ENCODE results near the gene SLC6A8.
"Not testable (repeated sequence)": the region's sequence is repeated elsewhere in the genome, so short reads cannot be mapped to it uniquely, and the experiment has no call there.

Gene SLC6A8

DNA sequence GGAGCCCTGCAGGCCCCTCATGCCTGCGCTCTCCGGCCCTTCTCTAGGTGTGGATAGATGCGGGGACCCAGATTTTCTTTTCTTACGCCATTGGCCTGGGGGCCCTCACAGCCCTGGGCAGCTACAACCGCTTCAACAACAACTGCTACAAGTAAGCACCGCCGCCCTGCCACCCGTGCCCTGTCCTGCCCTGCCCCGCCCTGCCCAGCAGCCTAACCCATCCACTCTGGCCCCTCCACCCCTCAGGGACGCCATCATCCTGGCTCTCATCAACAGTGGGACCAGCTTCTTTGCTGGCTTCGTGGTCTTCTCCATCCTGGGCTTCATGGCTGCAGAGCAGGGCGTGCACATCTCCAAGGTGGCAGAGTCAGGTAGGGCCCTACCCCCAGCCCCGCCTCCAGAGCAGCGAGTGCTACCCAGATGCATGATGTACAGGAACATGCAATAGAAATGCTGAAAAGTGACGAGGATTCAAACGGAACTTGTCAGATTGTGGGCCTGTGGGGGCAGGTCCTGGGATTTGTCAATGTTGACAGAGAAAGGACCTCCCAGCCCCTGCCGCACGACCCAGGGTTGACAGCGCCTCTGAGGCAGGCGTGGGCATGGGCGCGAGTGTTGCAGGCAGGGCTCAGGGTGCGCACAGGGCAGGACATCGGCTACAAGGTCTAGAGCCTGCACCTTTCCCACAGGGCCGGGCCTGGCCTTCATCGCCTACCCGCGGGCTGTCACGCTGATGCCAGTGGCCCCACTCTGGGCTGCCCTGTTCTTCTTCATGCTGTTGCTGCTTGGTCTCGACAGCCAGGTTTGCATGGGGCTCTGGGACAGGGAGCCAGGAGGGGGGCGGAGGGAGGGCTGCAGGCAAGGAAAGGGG, 5.7 kb downstream of the SLC6A8 start:
- no peak for DNase-seq (ENCODE audit: low spot score)

DNA sequence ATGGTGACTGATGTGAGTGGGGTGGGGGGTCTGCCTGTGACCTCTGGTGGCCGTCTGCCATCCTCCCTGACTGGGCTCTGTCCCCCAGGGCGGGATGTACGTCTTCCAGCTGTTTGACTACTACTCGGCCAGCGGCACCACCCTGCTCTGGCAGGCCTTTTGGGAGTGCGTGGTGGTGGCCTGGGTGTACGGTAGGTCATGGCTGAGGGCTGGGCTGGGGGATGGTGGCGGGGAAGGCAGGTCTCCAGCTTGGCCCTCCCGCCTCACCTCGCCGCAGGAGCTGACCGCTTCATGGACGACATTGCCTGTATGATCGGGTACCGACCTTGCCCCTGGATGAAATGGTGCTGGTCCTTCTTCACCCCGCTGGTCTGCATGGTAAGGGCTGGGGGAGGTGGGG, 6.5 kb downstream of the SLC6A8 start:
- not testable (repeated sequence) for DNase-seq (ENCODE audit: low spot score)

DNA sequence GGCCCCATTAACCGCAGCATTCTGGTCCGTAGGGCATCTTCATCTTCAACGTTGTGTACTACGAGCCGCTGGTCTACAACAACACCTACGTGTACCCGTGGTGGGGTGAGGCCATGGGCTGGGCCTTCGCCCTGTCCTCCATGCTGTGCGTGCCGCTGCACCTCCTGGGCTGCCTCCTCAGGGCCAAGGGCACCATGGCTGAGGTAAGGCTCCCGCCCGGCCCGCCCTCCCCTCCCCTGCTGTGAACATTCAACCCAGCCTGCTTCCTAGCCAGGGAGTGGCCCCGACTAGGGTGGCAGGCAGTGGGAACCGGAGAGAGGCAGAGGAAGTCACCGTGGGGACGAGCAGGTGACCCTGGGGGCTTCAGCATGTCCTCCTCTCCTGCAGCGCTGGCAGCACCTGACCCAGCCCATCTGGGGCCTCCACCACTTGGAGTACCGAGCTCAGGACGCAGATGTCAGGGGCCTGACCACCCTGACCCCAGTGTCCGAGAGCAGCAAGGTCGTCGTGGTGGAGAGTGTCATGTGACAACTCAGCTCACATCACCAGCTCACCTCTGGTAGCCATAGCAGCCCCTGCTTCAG, 7.1 kb downstream of the SLC6A8 start:
- no peak for DNase-seq (ENCODE audit: low spot score)

DNA sequence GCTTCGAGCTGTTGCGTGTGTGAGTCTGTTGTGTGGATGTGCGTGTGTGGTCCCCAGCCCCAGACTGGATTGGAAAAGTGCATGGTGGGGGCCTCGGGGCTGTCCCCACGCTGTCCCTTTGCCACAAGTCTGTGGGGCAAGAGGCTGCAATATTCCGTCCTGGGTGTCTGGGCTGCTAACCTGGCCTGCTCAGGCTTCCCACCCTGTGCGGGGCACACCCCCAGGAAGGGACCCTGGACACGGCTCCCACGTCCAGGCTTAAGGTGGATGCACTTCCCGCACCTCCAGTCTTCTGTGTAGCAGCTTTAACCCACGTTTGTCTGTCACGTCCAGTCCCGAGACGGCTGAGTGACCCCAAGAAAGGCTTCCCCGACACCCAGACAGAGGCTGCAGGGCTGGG, 8.4 kb downstream of the SLC6A8 start:
- no peak for DNase-seq (ENCODE audit: low spot score)

DNA sequence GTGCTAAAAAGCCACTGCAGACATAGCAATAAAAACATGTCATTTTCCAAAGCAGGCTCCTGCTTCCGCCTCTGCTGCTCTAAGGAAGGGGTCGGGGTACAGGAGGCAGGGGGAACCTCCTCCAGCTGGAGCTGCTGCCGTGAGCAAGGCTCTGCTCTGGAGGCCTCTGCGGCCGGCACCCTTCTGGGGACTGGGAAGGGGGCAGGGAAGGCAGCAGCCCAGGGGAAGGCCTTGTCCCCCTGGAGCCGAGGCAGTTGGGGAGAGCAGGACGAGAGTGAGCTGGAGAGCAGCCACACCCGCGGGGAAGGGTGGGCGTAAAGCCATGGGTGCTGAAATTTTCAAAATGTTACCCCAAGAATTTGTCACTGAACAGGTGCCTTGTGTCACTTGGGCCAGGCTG, 8.8 kb downstream of the SLC6A8 start:
- DNase-seq (ENCODE audit: low spot score) = not testable (repeated sequence)

DNA sequence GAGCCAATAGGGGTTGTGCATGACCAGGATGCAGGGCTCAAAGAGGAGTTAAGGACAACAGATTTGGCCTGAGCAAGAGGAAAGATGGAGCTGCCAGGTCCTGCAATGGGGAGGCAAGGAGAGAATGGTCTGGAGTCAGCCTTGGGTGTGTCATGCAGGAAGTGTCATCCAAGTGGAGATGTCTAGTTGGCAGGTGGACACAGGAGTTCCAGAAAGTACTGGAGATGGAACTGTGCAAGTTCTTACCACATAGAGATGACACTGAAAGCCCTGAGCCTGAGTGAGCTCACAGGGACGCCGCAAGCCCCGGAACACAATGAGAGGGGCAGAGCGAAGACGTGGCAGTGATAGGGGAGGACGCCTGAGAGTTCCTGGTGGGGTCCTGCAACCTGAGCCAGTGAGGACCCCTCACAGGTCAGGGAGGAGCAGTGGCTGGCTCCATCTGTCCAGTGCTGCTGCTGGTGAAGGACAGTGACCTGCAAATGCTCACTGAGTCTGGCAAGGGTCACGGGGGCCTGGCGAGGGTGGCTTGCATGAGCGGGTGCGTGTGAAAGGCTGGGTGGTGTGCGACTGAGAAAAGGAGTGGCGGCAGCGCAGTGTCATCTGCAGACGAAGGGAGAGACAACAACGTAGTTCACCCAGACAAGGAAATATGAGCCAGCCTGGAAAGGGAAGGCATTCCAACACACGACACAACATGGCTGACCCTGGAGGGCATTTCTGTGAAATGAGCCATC, 9.4 kb downstream of the SLC6A8 start:
- DNase-seq (ENCODE audit: low spot score) = not testable (repeated sequence)

DNA sequence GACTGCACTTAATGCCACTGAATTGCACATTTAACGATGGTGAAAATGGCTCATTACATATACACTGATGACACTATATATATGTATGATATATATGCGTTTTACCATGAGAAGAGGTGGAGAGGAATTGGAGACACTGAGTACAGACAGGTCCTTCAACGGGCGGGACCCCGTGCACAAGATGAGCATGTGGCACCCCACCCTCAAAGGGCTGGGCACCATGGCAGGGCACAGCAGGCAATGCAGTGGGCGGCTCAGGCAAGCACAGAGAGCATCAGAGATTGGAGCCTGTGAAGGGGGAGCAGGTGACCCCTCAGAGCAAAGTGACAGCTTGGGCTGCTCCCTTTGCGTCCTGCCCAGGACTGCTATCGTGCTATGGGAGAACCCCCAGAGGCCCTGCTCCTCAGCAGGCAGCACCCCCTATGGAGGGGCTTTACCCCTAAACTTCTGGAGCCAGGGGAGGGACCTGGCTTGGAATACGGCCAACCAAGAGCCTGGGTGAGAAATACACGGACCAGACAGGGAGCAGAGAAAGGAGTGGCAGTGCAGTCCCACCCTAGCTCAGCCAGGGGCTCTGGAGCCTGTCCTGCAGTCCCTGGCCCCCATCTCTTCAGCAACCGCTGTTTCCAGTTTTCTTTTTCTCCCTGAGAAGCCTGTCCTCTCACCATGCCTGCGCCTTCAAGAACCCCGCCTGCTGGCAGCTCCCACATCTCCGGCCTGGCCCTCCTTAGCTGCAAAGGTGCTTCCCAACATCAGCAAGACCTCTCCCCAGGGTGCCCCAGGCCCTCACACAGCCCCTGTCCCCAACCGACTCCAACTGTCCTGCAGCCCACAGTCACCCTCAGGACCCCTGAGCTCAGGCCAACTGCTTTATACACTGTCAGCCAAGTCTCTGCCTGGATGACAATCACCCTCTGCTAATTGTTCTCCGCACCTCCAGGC, 10.5 kb downstream of the SLC6A8 start:
- no peak for DNase-seq (ENCODE audit: low spot score)

DNA sequence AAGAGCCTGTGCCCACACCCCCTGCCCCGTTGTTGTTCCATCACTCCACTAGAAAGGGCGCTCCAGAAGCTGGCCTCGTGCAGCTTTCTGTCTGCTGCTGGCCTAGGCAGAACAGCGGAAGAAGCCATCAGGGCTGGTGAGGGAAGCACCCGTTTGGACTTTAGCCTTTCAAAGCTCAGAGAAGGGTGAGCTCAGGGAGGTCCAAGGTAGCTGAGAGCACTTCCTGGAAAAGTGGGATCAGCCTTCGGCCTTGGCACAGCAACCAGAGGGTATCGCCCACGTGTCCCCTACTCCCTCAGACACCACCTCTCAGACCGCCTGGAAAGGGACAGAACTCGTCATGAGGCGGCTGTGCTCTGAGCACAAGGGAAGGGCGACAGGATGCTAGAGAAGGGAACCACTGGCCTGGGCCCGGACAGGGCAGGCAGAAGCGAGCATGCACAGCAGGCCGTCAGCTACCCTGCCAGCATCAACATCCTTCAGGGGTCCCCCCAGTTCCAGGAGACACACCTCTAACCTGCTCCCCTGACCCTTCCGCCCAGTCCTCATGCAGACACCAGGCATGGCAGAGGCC, 11.6 kb downstream of the SLC6A8 start:
- not testable (repeated sequence) for DNase-seq (ENCODE audit: low spot score)

DNA sequence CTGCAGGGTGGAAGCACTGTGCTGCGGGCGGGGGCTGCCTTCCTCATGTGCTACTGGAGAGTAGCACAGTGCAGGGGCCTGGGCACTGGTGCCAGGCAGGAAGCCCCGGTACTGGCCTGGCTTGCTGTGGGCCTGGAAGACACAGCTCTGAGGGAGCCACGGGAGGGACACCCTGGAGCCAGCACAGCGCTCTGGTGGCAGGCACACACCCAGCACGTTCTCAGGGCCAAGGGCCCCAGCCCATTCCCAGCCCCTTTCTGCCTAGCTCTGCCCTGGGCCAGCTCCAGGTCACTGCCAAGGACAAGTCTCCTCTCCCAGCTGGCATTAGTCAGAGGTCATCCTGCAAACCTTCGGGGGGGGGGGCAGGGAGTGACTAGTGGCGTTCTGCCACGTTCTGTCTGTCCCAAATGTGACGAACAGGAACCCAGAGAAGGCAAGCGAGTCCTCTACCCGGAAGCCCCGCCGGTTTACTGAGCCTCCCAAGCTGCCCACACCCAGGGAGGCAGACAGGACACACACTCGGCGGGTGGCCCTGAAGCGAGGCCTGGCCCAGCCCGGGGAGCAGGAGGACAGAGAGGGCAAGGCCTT, 12.2 kb downstream of the SLC6A8 start:
- not testable (repeated sequence) for DNase-seq (ENCODE audit: low spot score)

DNA sequence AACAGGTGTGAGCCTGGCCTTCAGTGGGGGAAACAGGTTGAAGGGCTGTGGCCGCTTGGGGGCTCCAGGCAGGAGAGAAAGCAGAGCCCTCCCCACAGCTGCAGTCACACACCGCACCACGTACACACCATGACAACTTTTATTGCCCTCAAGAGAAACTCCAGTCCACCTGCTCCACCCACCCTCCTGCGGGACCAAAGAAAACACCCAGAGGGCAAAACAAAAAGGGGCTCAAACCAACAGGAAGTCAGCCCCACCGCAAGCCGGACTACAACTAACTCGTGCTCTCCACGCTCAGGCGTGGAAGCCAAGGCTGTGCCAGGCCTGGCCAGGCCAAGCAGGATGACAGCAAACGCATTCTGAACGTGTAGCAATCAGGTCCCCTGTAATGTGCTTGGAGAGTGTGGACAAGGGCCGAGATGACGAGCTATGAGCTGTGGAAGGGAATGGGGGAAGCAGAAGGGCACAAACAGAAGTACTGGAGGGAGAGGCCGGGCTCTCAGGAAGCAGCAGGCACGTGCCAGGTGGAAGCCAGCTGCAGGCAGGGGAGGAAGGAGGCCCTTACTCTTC, 12.7 kb downstream of the SLC6A8 start:
- DNase-seq (ENCODE audit: low spot score) = no peak

DNA sequence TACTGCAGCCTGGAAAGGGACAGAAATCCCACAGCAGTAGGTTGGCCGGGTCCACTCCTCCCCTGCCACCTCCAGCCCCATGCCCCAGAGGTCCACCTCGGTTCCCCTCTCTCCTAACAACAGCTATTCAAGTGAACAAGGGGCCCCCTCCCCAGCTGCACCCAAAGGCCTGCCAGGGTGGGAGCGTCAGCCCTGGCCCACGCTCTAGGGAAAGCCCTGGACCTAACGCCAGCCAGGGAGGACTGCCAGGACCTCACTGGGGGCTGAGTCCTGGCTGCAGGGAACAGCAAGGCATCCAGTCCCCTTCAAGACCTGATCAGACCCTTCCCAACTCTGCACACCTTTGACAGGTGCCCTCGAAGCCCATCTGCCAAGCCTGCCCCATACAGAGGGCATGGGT, 13.2 kb downstream of the SLC6A8 start:
- DNase-seq (ENCODE audit: low spot score) = no peak

DNA sequence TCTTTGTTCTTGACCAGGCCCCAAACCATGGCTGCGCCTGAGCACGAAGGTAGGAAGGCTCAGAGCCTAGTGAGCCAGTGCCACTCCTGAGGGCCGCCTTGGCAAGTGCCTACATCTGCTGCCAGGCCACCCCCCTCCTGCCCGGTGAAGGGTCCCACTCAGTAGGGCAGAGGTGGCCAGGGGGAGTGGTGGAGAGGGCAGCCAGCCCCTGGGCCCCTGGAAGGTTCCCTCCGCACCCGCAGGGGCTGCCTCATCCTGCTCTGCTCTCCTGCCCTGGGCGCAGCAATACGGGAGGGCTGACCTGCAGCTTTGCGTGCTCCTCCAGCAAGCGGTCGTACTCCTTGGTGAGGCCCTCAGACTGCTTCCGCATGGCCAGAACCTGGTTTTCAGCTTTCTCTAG, 14.0 kb downstream of the SLC6A8 start:
- DNase-seq (ENCODE audit: low spot score) = no peak

DNA sequence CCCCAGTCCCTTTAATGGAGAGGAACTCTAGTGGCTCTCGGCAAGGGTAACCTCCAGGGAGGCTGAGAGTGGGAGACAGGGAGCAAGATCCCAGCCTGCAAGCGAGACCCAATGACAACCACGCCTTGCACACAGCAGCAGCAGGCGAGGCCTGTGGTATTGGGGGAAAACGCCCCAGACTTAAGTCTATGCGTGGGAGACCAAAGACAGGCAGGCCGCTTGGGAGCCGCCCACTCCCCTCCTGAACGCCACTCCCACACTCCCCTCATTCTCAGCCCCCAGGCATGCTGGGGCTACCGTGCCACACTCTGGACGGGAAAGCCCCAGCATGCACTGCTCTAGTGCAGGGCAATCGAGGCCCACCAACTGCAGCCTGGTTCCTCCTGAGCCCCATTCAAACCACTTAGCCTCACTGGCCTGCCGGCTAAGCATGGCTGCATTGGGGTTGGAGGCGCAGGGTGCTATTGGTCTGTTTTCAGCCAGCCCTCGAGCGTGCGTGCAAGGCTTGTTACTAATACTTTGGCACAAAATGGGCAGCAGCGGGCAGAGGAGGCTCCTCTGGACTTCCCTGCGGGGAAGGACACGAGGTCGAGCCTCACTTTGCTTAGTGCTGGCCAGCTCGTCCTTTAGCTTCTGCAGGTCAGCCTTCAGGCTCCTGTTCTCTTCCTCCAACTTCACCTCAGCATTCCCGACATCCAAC, 14.8 kb downstream of the SLC6A8 start:
- no peak for DNase-seq (ENCODE audit: low spot score)

DNA sequence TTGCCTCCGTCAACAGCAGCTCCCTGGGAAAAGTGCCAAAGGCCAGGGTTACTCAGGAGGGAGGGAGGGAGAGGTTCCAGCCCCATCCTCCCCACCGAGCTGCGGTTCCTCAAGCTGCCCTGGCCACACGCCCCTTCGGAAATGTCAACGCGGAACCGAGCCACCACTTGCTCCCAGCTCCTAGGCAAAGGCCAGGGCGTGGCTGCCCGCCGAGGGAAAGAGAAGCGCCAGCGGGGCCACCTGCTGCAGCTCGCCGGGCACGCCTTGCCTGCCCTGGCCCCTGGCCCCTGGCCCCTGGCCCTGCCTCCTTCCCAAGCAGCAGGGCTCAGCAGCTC, 15.3 kb downstream of the SLC6A8 start:
- no peak for DNase-seq (ENCODE audit: low spot score)

DNA sequence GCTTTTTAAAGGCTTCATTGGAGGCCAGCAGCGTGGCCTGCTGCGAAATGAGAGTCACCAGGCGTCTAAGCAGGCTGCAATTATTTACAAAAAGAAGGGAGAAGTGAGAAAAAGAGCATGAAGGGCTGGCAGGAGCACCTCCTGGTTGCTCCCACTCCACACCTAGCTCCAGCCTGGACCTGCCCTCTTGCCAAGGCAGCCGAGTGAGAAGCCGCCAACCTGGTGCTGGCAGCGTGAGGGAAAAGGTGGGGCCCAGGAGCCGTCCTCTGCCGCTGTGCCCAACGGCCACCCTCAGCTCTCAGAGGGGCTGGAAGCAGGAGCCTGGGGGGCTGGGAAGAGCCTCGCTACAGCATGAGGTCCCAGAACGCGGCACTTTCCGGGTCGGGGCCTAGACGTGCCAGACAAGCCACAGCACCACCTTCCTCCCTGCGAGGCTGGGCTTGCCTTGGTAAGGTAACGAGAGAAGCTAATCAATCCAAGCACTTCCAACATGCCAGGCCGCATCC, 16.3 kb downstream of the SLC6A8 start:
- DNase-seq (ENCODE audit: low spot score) = no peak

DNA sequence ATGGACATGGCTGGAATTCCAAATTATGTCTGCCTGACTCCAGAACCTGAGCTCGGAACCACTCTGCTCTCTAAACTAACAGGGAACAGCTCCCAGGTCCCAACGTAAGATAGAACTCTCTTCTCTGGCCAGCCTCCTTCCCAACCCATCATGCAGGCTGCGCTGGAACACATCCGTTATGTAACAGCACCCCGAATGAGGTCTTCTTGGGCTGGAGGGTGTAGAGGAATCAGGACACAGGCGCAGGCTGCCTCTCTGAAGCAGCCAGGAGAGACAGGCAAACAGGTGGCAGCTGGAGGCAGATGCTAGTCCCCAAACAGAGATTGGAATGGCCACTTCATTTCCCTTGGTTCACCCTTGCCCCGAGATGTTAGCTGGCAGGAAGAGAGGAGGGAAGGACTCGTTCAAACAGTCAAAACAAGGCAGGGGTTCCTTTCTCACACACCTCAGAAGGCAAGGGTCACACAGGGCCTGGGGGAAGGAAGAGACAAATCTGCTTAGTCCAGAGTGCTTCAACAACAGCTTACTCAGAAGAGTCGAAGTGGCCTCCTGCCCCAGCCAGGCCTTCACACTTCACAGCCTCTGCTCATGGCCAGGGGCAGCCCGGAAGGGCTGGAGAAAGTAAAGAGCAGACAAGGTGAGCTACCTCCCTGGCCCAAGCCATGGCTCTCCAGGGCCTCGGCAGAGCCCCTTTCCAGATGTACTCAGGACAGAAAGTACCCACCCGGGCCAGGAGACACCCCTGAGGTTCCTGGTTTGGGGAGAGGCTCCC, 17.1 kb downstream of the SLC6A8 start:
- DNase-seq (ENCODE audit: low spot score) = not testable (repeated sequence)

DNA sequence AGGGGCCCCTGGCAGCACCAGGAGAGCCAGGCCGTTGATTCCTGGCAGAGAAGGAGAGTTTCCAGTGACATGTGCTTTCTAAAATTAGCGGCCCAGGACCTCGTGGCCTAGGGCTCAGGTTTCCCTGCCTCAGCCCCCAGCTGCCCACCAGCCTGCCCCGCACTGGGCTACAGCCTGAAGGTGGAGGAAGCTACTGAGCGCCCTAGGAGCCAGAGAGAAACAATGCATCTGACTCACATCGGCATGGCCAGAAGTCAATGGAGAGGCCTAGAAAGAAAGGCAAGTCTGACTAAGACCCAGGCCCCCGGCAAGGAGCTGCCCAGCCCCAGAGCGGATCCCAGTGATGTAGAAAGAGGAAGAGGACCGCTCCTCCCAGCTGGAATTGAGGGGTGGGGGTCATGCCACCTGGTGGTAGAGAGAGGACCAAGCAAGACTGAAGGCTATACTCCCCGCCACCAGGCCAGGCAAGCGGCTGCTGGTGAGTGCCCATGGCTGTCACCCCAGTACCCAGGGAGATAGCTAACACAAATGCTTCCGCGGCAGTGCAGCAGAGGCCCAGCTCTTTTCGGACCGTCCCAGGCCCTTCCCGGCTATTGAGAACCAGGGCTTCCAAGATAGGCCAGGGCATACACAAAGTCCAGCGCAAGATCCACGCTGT, 17.8 kb downstream of the SLC6A8 start:
- not testable (repeated sequence) for DNase-seq (ENCODE audit: low spot score)

DNA sequence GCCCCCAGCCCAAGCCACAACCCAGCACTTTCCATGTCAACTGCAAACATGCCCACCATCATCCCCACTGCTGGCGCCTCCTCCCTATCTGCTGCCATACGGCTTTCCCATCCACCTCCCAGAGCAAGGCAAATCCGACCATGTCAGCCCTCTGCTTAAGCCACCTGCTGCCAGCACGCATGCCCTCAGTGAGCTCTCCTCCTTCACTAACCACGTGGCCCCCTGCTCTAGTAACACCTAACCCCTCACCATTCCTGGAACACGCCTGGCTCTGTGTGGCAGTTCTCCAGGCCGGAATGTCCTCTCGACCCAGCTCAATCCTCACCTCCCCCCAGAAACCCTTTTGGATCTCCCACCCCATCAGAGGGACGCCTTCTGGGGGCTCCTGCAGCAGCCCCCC, 19.1 kb downstream of the SLC6A8 start:
- no peak for DNase-seq (ENCODE audit: low spot score)

DNA sequence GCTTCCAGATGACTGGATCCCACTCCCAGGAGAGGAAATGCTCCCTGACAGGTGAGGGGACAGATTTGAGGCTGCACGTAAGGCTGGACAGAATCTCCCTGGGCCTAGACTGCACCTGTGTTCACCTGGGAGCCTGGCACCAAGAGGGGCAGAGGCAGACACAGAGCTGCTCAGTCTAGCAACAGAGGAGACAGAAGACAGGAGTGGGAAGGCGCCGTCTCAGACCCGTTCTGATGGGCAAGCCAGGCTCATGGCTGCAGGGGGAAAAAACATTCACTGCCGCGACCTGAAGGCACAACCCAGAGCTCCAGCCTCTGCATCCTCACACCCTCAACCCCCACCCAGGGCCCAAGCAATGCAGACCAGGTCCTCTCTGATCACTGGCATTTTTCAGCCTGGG, 19.7 kb downstream of the SLC6A8 start:
- DNase-seq (ENCODE audit: low spot score) = no peak
